GM19395 (cell line): ENCODE measurements around the gene MTX3.

ENCODE experiments used
- ATAC-seq: cut with Tn5 transposase; IDR thresholded peaks from one replicate; pipeline ENCODE4 v1.9.1; 2021; ENCODE audit warnings: mild to moderate bottlenecking, moderate library complexity; ENCODE audit not compliant: unreplicated experiment

Gene MTX3

GRCh38 chr5:79936002-79936645 lies 54.9 kb downstream of the MTX3 start:
- ATAC-seq, result no peak

- no peak for ATAC-seq
Observed at GRCh38 chr5:79934681-79935080, 56.4 kb downstream of the MTX3 start.

GRCh38 chr5:79932510-79933504 lies 58.3 kb downstream of the MTX3 start:
- ATAC-seq, result no peak

GRCh38 chr5:79931866-79932265 lies 59.2 kb downstream of the MTX3 start:
- ATAC-seq, result no peak

- ATAC-seq, result no peak
Observed at GRCh38 chr5:79931409-79931808, 59.7 kb downstream of the MTX3 start.

- ATAC-seq, result no peak
Observed at GRCh38 chr5:79929095-79929494, 62.0 kb downstream of the MTX3 start.
